Pancreas (tissue), 10 donors: ENCODE results near the gene MESD. TPM values are rescaled to one million over a fixed set of nuclear protein-coding genes. Genes with fewer than 3 reads are reported as not detected.
"Not testable (repeated sequence)": the region's sequence is repeated elsewhere in the genome, so short reads cannot be mapped to it uniquely, and the experiment has no call there.

Experiments
- ATAC-seq, 4 donors: fragments of 200-7000 bp; cut with Tn5 transposase; one replicate each; pipeline versions ENCODE4 v1.8.0 to v1.9.1; 2020; ENCODE audit warnings: mild to moderate bottlenecking in 4 of 4, moderate library complexity in 4 of 4
- DNase-seq, 6 donors: peaks; one replicate each; pipeline ENCODE4 v3.0.0-alpha.2; 2020
- FAIRE-seq: peaks from 2 replicates; lab custom pipeline; 2012; peaks lifted over from hg19 to GRCh38; lab: Jason Lieb, UNC
- H3K27ac ChIP-seq, 4 donors: fragments of 200-600 bp; sonication (generic); 1 replicate in 3 of 4; 2 replicates in 1 of 4; pipeline versions ENCODE4 v1.5.0 to v1.8.0; 2020
- H3K27me3 ChIP-seq, 4 donors: fragments of 200-600 bp; one replicate each; pipeline ENCODE4 v1.8.0; 2021
- H3K36me3 ChIP-seq, 3 donors: fragments of 200-600 bp; sonication (generic) in 1 of 3; one replicate each; pipeline versions ENCODE4 v1.5.0 to v1.8.0; 2020 to 2021
- H3K4me1 ChIP-seq, 3 donors: fragments of 200-600 bp; one replicate each; pipeline ENCODE4 v1.8.0; 2021
- H3K4me3 ChIP-seq, 4 donors: fragments of 200-600 bp; sonication (generic) in 2 of 4; one replicate each; pipeline versions ENCODE4 v1.5.0 to v1.8.0; 2020 to 2021
- H3K9me3 ChIP-seq, 4 donors: fragments of 200-600 bp; one replicate each; pipeline ENCODE4 v1.8.0; 2021
- CTCF ChIP-seq, 4 donors: fragments of 200-600 bp; sonication (generic) in 3 of 4; IDR thresholded peaks; one replicate each; pipeline versions ENCODE4 v1.5.0 to v1.8.0; 2021; ENCODE audit warnings: antibody characterized with exemption in 4 of 4
- WGBS, 2 donors: extraction: QIAGEN DNeasy Blood & Tissue Kit; methylation state at CpG; one replicate each; pipeline ENCODE4 v1.1.7; 2013; 5-methylcytosine and 5-hydroxymethylcytosine counted together
- intact Hi-C, 3 donors: fragments of 100-400 bp; cut with DNase I; formaldehyde crosslinking; loops; one replicate each; pipeline versions ENCODE4 v1.11.1 to v1.14.2; 2022
- polyA plus RNA-seq, 2 donors: library from polyadenylated mRNA; stranded (reverse); fragments of 200-250 nt; gene quantifications; one replicate each; pipeline ENCODE4 v1.2.3, GENCODE V29; 2013
- total RNA-seq, 6 donors: library from RNA; stranded (reverse); fragmentation: NEBNext Ultra II Directional in 4 of 6; extraction: Animal tissue kit (Norgen Biotek cat#: 25700) in 4 of 6; gene quantifications; one replicate each; pipeline versions ENCODE4 v1.2.1 to v1.2.4, GENCODE V29; 2021 to 2023
- donor health status: healthy with polysubstance abuse.
- donor health status: DM: no; HTN: no; CAD: no; lungs with moderate emphysema.
- donor health status: DM: no; HTN: no; CAD: no.
- donor health status: control.
- donor health status: control.
- donor health status: Bipolar disorder and iron deficiency.
- donor health status: DM: yes; HTN: yes; CAD: no.
- donor health status: DM: no; HTN: no; CAD: no.
- donor health status: DM: no; HTN: no; CAD: no.
- donor health status: DM: yes; HTN: yes; CAD: no.

Gene MESD
- total and polyA plus RNA-seq, 8 donors: 10.5 to 18.5 (median 13.1) TPM

GRCh38 chr15:80957976-80958375 lies 31.6 kb downstream of the MESD start:
- 92 to 96% methylated on average over 2 of the region's 2 CpGs for WGBS, 2 donors
- no peak overlapping the region for H3K27ac ChIP-seq
- DNase-seq (no peak), ATAC-seq (no peak), FAIRE-seq (no peak)
- TF ChIP-seq CTCF (IDR thresholded peaks at IDR 0.05): no peak
- no peak overlapping the region for H3K4me3 ChIP-seq
- H3K27me3 ChIP-seq: no peaks in the 10 kb centered on the region
- H3K36me3 ChIP-seq: no peaks in the 10 kb centered on the region
- intact Hi-C loops: no loop called here
- no peaks in the 10 kb centered on the region for H3K9me3 ChIP-seq
- H3K4me1 ChIP-seq: no peaks in the 10 kb centered on the region

- Histone ChIP-seq H3K4me1 (no peaks in the 10 kb centered on the region), H3K36me3 (no peaks in the 10 kb centered on the region), H3K27ac (no peak overlapping the region), H3K9me3 (no peaks in the 10 kb centered on the region), H3K27me3 (no peaks in the 10 kb centered on the region), H3K4me3 (no peak overlapping the region)
- intact Hi-C loops: no loop called here
- no peak for ATAC-seq
- 72 to 77% methylated on average over 2 of the region's 2 CpGs for WGBS, 2 donors
- TF ChIP-seq CTCF (IDR thresholded peaks at IDR 0.05): no peak
- no peak for FAIRE-seq
- no peak for DNase-seq
Measured at GRCh38 chr15:80957556-80957955, 32.1 kb downstream of the MESD start.

GRCh38 chr15:80955571-80956452 lies 33.8 kb downstream of the MESD start:
- FAIRE-seq, DNase-seq, H3K27ac ChIP-seq, H3K27me3 ChIP-seq, H3K9me3 ChIP-seq, H3K4me1 ChIP-seq, H3K4me3 ChIP-seq, intact Hi-C loops: not testable (repeated sequence)
- peaks cover 0 to 12% (median 0%) of the 10 kb centered on the region in 3 donors for H3K36me3 ChIP-seq
- ATAC-seq: peak in 2 of 4 donors; percentile 42 to 52
- WGBS, 2 donors: 95% methylated on average over 19 of the region's 19 CpGs

GRCh38 chr15:80953953-80954778 lies 35.5 kb downstream of the MESD start:
- Histone ChIP-seq H3K4me1 (no peaks in the 10 kb centered on the region), H3K4me3 (no peak overlapping the region), H3K36me3 (peaks cover 0 to 27% (median 0%) of the 10 kb centered on the region in 3 donors), H3K27ac (no peak overlapping the region), H3K27me3 (no peaks in the 10 kb centered on the region), H3K9me3 (no peaks in the 10 kb centered on the region)
- no peak for TF ChIP-seq CTCF (IDR thresholded peaks at IDR 0.05)
- 96% methylated on average over 9 of the region's 9 CpGs for WGBS, 2 donors
- no peak for FAIRE-seq
- intact Hi-C loops: no loop called here
- ATAC-seq: no peak
- no peak for DNase-seq
